Karpas-422 (cell line): ENCODE measurements around the gene UBE3B. TPM values are rescaled to one million over a fixed set of nuclear protein-coding genes. Genes with fewer than 3 reads are reported as not detected.

ENCODE experiments used
- DNase-seq: peaks from one replicate; pipeline ENCODE4 v3.0.0-alpha.2; 2015
- H2AFZ ChIP-seq: fragments of 200-600 bp; sonication (generic); 2 replicates; pipeline ENCODE4 v1.6.1; 2014; ENCODE audit warnings: antibody characterized with exemption, low read length, mixed read lengths
- H3K27ac ChIP-seq: fragments of 200-600 bp; sonication (generic); 2 replicates; pipeline ENCODE4 v1.5.1; 2014; ENCODE audit warnings: mild to moderate bottlenecking, low read length, moderate library complexity
- H3K27me3 ChIP-seq: fragments of 200-600 bp; sonication (generic); 2 replicates; pipeline ENCODE4 v1.6.1; 2014; ENCODE audit warnings: low read length, mixed read lengths
- H3K36me3 ChIP-seq: fragments of 200-600 bp; sonication (generic); 2 replicates; pipeline ENCODE4 v1.6.1; 2014; ENCODE audit warnings: low read length, mixed read lengths; ENCODE audit not compliant: insufficient read depth
- H3K4me1 ChIP-seq: fragments of 200-600 bp; sonication (generic); 2 replicates; pipeline ENCODE4 v1.6.1; 2014; ENCODE audit warnings: mild to moderate bottlenecking, low read length, mixed read lengths
- H3K4me2 ChIP-seq: fragments of 200-600 bp; sonication (generic); 2 replicates; pipeline ENCODE4 v1.6.1; 2014; ENCODE audit warnings: low read length, low read depth, mild to moderate bottlenecking; ENCODE audit not compliant: poor library complexity, severe bottlenecking
- H3K4me3 ChIP-seq: fragments of 200-600 bp; sonication (generic); 2 replicates; pipeline ENCODE4 v1.5.1; 2014; ENCODE audit warnings: mild to moderate bottlenecking, antibody characterized with exemption, low read length, mixed read lengths
- H3K79me2 ChIP-seq: fragments of 200-600 bp; sonication (generic); 2 replicates; pipeline ENCODE4 v1.6.1; 2014; ENCODE audit warnings: mild to moderate bottlenecking, low read length, mixed read lengths
- H3K9ac ChIP-seq: fragments of 200-600 bp; sonication (generic); 2 replicates; pipeline ENCODE4 v1.6.0; 2014; ENCODE audit warnings: low read length
- H3K9me2 ChIP-seq: fragments of 200-600 bp; sonication (generic), shearing (Covaris generic); replicated peaks from 2 replicates; pipeline ENCODE4 v1.6.0; 2014; ENCODE audit warnings: mild to moderate bottlenecking, low read length, moderate library complexity; ENCODE audit not compliant: insufficient read depth
- H3K9me3 ChIP-seq: fragments of 300-700, 200-600 bp; sonication (generic); 2 replicates; pipeline ENCODE4 v1.6.1; 2014; ENCODE audit warnings: low read length, mixed read lengths
- H4K20me1 ChIP-seq: fragments of 200-600 bp; sonication (generic); 2 replicates; pipeline ENCODE4 v1.6.1; 2014; ENCODE audit warnings: mild to moderate bottlenecking, antibody characterized with exemption, low read length, low read depth; ENCODE audit not compliant: insufficient read depth
- total RNA-seq: library from RNA; depleted of rRNA; stranded (reverse); fragments of >200 nt; shearing (Covaris generic); gene quantifications from 2 replicates; pipeline ENCODE4 v1.2.3, GENCODE V29; 2014; ENCODE audit warnings: low replicate concordance

The UBE3B gene
- total RNA-seq, 1 experiment from 2014 or later: 23.7 TPM

DNA sequence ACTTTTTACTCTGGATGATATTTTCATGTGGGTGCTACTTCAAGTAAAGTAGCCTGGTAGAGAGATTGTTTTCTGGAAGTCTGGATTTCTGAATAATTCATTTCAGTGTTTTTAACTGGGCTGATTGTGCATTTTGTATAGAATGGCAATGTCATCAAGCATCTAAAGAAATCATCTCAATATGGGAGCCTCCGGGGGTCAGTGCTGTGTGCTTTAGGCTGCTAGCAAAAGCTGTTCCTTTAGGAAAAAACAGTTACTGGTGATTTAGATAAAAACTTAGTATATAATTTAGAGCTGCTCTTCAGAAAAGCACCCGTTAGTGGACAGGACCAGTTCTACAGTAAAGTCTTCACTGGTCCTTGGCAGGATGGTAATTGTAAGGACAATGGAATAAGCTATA is 5.1 kb downstream of the UBE3B start:
- Histone ChIP-seq H3K4me2 (no peak overlapping the region), H3K9ac (no peak overlapping the region), H3K36me3 (no peaks in the 10 kb centered on the region), H3K4me3 (no peak overlapping the region), H3K79me2 (peaks cover 26% of the 10 kb centered on the region), H3K4me1 (peaks cover 18% of the 10 kb centered on the region), H3K27ac (no peak overlapping the region), H4K20me1 (no peaks in the 10 kb centered on the region), H3K27me3 (no peaks in the 10 kb centered on the region), H3K9me2 (no peaks in the 10 kb centered on the region), H2AFZ (no peak overlapping the region), H3K9me3 (no peaks in the 10 kb centered on the region)
- DNase-seq: no peak

DNA sequence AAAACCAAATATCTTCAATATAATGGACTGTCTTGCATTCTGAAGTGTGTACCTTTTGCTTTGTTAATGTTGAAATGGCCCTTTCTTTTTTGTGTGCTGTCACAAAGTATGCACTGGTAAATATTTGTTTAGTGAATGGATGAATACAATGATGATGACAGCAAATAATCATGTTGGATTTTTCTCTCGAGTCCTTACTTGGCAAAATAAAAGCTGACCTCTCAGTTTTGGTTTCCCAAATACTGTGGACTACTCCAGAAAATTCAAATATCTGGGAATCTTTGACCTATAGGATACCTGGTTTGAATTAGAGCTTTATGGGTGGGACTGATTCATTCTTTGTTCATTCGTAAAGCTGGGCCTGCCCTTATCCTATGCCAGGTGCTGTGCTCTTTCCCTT is 5.5 kb downstream of the UBE3B start:
- DNase-seq: no peak
- Histone ChIP-seq H3K4me3 (no peak overlapping the region), H3K4me1 (peaks cover 18% of the 10 kb centered on the region), H3K9me2 (no peaks in the 10 kb centered on the region), H2AFZ (no peak overlapping the region), H3K4me2 (no peak overlapping the region), H4K20me1 (no peaks in the 10 kb centered on the region), H3K9ac (no peak overlapping the region), H3K79me2 (peaks cover 22% of the 10 kb centered on the region), H3K27me3 (no peaks in the 10 kb centered on the region), H3K9me3 (no peaks in the 10 kb centered on the region), H3K27ac (no peak overlapping the region), H3K36me3 (no peaks in the 10 kb centered on the region)

DNA sequence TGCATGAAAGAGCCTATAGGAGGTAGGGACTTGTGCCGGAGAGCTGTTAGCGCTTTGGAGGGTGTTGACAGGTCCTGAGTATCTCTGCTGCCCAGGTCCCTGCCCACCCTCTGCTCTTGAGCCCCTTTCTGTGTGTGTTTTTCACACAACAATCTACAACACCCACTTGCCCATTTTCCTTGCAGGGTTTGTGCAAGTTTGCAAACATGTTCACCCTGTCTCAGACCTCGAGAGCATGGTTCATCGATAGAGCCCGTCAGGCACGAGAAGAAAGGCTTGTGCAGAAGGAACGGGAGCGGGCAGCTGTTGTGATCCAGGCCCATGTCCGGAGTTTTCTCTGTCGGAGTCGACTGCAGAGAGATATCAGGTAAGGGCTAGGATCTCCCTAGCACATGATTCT is 5.9 kb downstream of the UBE3B start:
- H3K4me2 ChIP-seq: no peak overlapping the region
- no peak overlapping the region for H3K9ac ChIP-seq
- H3K27me3 ChIP-seq: no peaks in the 10 kb centered on the region
- H3K9me2 ChIP-seq: no peaks in the 10 kb centered on the region
- H3K4me1 ChIP-seq: peaks cover 14% of the 10 kb centered on the region
- peaks cover 18% of the 10 kb centered on the region for H3K79me2 ChIP-seq
- no peak for DNase-seq
- no peaks in the 10 kb centered on the region for H3K9me3 ChIP-seq
- H3K4me3 ChIP-seq: no peak overlapping the region
- H3K27ac ChIP-seq: no peak overlapping the region
- H2AFZ ChIP-seq: no peak overlapping the region
- H4K20me1 ChIP-seq: no peaks in the 10 kb centered on the region
- no peaks in the 10 kb centered on the region for H3K36me3 ChIP-seq

DNA sequence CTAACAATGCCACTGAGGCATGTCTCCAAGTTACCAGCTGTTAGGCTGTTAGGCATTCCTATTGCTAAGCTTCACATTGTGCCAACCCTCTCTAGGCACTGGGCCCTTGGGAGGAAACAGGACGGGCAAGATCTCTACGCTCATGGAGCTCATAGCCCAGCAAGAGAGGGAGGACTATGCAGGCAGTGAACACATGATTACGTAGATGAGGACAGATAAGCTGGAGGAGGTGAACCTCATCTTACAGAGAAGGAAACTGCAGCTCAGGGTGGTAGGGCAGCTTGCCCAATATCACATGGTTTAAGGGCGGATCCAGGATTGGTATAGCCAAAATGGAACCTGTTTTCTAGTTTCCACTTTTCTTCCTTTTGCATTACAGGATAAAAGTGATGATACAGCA is 7.8 kb downstream of the UBE3B start:
- no peaks in the 10 kb centered on the region; the same call in 1 of the 2 replicates for H3K79me2 ChIP-seq
- no peaks in the 10 kb centered on the region for H3K9me3 ChIP-seq
- H3K4me3 ChIP-seq: no peak overlapping the region
- H3K27ac ChIP-seq: no peak overlapping the region
- H2AFZ ChIP-seq: no peak overlapping the region
- H3K9me2 ChIP-seq: no peaks in the 10 kb centered on the region
- no peaks in the 10 kb centered on the region for H4K20me1 ChIP-seq
- no peaks in the 10 kb centered on the region for H3K27me3 ChIP-seq
- H3K9ac ChIP-seq: no peak overlapping the region
- no peaks in the 10 kb centered on the region for H3K4me1 ChIP-seq
- no peak overlapping the region for H3K4me2 ChIP-seq
- no peak for DNase-seq
- H3K36me3 ChIP-seq: peaks cover 2% of the 10 kb centered on the region; the same call in 1 of the 2 replicates

DNA sequence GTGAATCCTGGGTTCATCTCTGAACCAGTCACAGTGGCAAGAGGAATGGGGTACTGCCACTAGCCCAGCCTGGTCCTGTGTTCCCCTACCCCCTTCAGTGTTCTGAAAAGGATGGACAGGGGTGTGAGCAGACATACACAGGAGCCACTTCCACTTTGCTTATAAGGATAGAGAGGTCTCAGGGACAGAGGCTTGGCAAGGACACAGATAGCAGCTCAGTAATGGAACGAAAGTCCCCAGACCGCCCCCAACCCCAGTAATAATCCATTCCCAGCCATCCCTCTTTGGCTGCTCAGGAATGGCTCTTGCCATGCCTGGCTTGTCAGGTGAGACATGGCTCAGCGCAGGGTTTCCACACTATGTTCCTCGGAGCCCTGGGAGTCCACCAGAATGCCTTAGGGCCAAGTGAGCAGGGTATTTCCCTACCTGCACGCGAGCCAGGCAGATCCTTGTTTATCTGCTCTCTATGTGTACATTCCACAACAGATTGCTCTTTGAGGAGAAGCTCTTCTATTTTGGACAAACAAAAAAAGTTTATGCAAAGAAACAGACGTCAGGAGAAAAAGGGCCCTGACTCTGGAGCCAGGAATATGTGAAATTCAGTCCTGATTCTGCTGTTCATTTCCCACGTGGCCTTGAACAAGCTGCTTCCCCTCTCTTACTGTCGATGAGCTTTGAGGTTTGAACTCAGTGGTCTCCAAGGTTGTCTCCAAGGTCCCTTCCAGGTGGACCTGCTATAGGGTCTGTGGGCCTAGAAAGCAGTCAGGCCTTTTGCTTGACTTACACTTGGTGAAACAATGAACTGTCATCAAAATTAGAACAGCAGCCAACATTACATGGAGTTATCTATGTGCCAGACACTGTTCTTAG is 10.0 kb downstream of the UBE3B start:
- no peak for DNase-seq
- H3K27me3 ChIP-seq: no peaks in the 10 kb centered on the region
- no peak overlapping the region for H3K27ac ChIP-seq
- H3K36me3 ChIP-seq: peaks cover 6% of the 10 kb centered on the region
- no peak overlapping the region for H3K4me2 ChIP-seq
- H3K9me2 ChIP-seq: no peaks in the 10 kb centered on the region
- no peaks in the 10 kb centered on the region for H3K79me2 ChIP-seq
- no peak overlapping the region for H3K9ac ChIP-seq
- no peak overlapping the region for H3K4me3 ChIP-seq
- no peaks in the 10 kb centered on the region for H4K20me1 ChIP-seq
- no peaks in the 10 kb centered on the region for H3K4me1 ChIP-seq
- no peaks in the 10 kb centered on the region for H3K9me3 ChIP-seq
- no peak overlapping the region for H2AFZ ChIP-seq

DNA sequence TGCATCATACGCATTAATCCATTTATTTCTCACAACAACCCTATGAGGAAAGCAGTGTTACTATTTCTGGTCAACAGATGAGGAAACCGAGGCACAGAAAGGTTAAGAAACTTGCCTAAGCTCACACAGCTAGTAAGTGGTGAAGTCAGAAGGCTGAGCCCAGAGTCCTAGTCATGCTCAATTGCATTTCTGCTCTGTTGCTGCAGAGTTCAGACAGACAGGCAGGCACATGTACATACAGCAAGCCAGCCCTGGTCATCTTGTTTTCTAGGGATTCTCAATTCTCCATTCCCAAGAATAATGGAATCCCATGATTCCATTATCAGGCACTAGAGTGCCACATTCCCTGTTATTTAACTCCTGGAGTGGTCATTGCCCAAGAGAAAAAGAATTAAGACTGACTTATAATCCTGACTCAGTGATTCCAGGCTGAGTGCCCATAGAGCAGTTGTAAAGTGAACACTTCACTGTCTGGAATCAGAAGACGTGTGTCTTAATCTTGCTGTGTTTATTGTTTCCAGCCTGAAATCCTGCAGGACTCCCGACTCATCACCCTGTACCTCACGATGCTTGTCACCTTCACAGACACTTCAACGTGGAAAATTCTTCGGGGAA is 10.7 kb downstream of the UBE3B start:
- H4K20me1 ChIP-seq: no peaks in the 10 kb centered on the region
- H3K27ac ChIP-seq: no peak overlapping the region
- H3K36me3 ChIP-seq: peaks cover 6% of the 10 kb centered on the region
- no peaks in the 10 kb centered on the region for H3K9me3 ChIP-seq
- no peaks in the 10 kb centered on the region for H3K9me2 ChIP-seq
- no peaks in the 10 kb centered on the region for H3K27me3 ChIP-seq
- no peaks in the 10 kb centered on the region for H3K4me1 ChIP-seq
- DNase-seq: no peak
- no peak overlapping the region for H3K9ac ChIP-seq
- no peaks in the 10 kb centered on the region for H3K79me2 ChIP-seq
- H3K4me2 ChIP-seq: no peak overlapping the region
- H3K4me3 ChIP-seq: no peak overlapping the region
- no peak overlapping the region for H2AFZ ChIP-seq

DNA sequence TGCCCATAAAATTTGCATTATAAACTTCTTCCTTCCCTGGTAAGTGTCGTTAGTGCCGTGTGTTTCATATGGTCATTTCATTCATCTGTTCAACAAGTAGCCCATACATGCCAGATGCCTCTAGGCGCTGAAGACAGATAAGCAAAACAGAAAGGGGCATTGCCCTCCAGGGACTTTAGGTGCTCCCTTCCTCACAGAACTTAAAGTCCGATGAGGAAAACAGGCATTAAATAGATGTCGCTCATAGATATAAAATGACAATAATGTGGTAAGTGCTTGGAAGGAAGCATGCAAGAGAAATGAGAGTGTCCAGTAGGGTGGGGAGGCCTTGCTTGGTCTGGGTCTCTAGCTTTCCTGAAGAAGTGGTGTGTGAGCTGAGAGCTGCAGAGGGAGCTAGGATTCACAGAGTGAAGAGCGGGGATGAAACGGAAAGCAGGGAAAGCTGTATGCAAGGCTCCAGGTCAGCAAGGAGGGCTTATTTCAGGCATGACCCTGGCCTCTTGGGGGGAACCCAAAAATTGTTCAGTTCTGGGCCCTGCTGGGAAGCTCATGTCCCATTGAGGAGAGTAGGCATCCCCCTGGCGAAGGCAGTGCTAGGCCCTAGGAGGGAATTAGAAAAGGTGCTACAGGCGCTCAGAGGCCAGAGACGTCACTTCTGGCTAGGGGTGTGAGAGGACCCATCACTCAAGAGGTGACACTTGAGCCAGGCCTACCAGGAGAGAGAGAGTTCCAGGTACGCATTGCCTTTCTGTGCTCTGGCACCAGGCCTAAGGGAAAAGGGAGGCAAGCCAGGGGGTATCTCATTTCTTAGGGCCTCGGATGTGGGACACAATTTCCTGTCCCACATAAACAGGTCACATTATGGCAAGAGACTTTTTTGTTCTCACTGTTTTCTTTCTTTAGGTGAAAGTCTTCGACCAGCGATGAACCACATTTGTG is 11.9 kb downstream of the UBE3B start:
- Histone ChIP-seq H2AFZ (no peak overlapping the region), H3K79me2 (no peaks in the 10 kb centered on the region), H3K4me2 (no peak overlapping the region), H4K20me1 (no peaks in the 10 kb centered on the region), H3K27ac (no peak overlapping the region), H3K36me3 (peaks cover 6% of the 10 kb centered on the region), H3K4me3 (no peak overlapping the region), H3K9ac (no peak overlapping the region), H3K27me3 (no peaks in the 10 kb centered on the region), H3K4me1 (no peaks in the 10 kb centered on the region), H3K9me2 (no peaks in the 10 kb centered on the region), H3K9me3 (no peaks in the 10 kb centered on the region)
- no peak for DNase-seq
